Sciatic nerve (tissue), 2 donors: ENCODE data around the gene TSPAN9. TPM values are rescaled to one million over a fixed set of nuclear protein-coding genes. Genes with fewer than 3 reads are reported as not detected.

Experiments used
- ATAC-seq: fragments of 200-7000 bp; cut with Tn5 transposase; one replicate; pipeline ENCODE4 v1.9.1; 2020; ENCODE audit warnings: mild to moderate bottlenecking, moderate library complexity
- DNase-seq: peaks from one replicate; pipeline ENCODE4 v3.0.0-alpha.2; 2020; ENCODE audit warnings: low spot score
- intact Hi-C: fragments of 100-400 bp; cut with DNase I; formaldehyde crosslinking; loops from one replicate; pipeline ENCODE4 v1.14.2; 2022
- total RNA-seq: library from RNA; stranded (reverse); fragmentation: NEBNext Ultra II Directional; extraction: Animal tissue kit (Norgen Biotek cat#: 25700); gene quantifications from one replicate; pipeline ENCODE4 v1.2.1, GENCODE V29; 2021
- donor health status: DM: no; HTN: no; CAD: no.
- donor health status: DM: no; HTN: no; CAD: no.

Gene TSPAN9
- 37.5 TPM for total RNA-seq

GRCh38 chr12:3076730-3077571 is at the start of gene TSPAN9:
Gene TSPAN9, plus strand, starts transcription at chr12:3077379. Its CDS starts 123,815 bp downstream, at chr12:3201194.
- intact Hi-C loops: loop anchor here (5.0 kb wide), 1 partner anchor 50 kb away; no protein-coding TSS in a partner anchor
- DNase-seq: peak; percentile 84
- peak; percentile 84 for ATAC-seq

GRCh38 chr12:3028108-3028507 is 49.1 kb upstream of the TSPAN9 start:
- intact Hi-C loops: no loop called here
- ATAC-seq: no peak

GRCh38 chr12:3030821-3031429 is 46.3 kb upstream of the TSPAN9 start:
- DNase-seq: no peak
- intact Hi-C loops: loop anchor here (10.0 kb wide), 1 partner anchor 176 kb away; the partner anchor contains the start of gene TEX52
- no peak for ATAC-seq

More at GRCh38 chr12:3028108-3028507, 49.1 kb upstream of the TSPAN9 start:
- DNase-seq: no peak

GRCh38 chr12:3032161-3032560 is 45.0 kb upstream of the TSPAN9 start:
- DNase-seq (no peak), ATAC-seq (no peak)
- intact Hi-C loops: loop anchor here (10.0 kb wide), 1 partner anchor 177 kb away; the partner anchor contains the start of gene TEX52

- ATAC-seq (no peak), DNase-seq (no peak)
- intact Hi-C loops: loop anchor here (10.0 kb wide), 1 partner anchor 178 kb away; the partner anchor contains the start of gene TEX52
Measured at GRCh38 chr12:3032770-3033538, 44.2 kb upstream of the TSPAN9 start.

GRCh38 chr12:3033539-3033867 is 43.7 kb upstream of the TSPAN9 start:
- DNase-seq: no peak
- ATAC-seq: no peak

GRCh38 chr12:3034067-3034750 is 43.0 kb upstream of the TSPAN9 start:
- intact Hi-C loops: loop anchor here (10.0 kb wide), 1 partner anchor 179 kb away; the partner anchor contains the start of gene TEX52
- peak; percentile 53 for ATAC-seq
- DNase-seq: peak; percentile 76

More at GRCh38 chr12:3033539-3033867, 43.7 kb upstream of the TSPAN9 start:
- intact Hi-C loops: loop anchor here (10.0 kb wide), 1 partner anchor 179 kb away; the partner anchor contains the start of gene TEX52

- intact Hi-C loops: loop anchor here (10.0 kb wide), 1 partner anchor 180 kb away; the partner anchor contains the start of gene TEX52
- no peak for ATAC-seq
Measured at GRCh38 chr12:3035171-3035570, 42.0 kb upstream of the TSPAN9 start.

GRCh38 chr12:3035815-3036702 is 41.1 kb upstream of the TSPAN9 start:
- DNase-seq (no peak), ATAC-seq (peak; percentile 52)
- intact Hi-C loops: loop anchor here (10.0 kb wide), 1 partner anchor 181 kb away; the partner anchor contains the start of gene TEX52

More at GRCh38 chr12:3035171-3035570, 42.0 kb upstream of the TSPAN9 start:
- DNase-seq: no peak

GRCh38 chr12:3036901-3037600 is 40.1 kb upstream of the TSPAN9 start:
- DNase-seq (no peak), ATAC-seq (no peak)
- intact Hi-C loops: loop anchor here (10.0 kb wide), 1 partner anchor 182 kb away; the partner anchor contains the start of gene TEX52

- no peak for ATAC-seq
- intact Hi-C loops: loop anchor here (10.0 kb wide), 1 partner anchor 183 kb away; the partner anchor contains the start of gene TEX52
- no peak for DNase-seq
Measured at GRCh38 chr12:3038166-3038565, 39.0 kb upstream of the TSPAN9 start.

- no peak for ATAC-seq
- intact Hi-C loops: loop anchor here (10.0 kb wide), 1 partner anchor 184 kb away; the partner anchor contains the start of gene TEX52
- no peak for DNase-seq
Measured at GRCh38 chr12:3038926-3039510, 38.2 kb upstream of the TSPAN9 start.

- intact Hi-C loops: no loop called here
- DNase-seq: no peak
- no peak for ATAC-seq
Measured at GRCh38 chr12:3040026-3040656, 37.0 kb upstream of the TSPAN9 start.

- DNase-seq (no peak), ATAC-seq (no peak)
- intact Hi-C loops: no loop called here
Measured at GRCh38 chr12:3040663-3041544, 36.3 kb upstream of the TSPAN9 start.
